Adrenal gland (tissue), 5 donors: Measurements from ENCODE around the gene MGAT5B.

ENCODE experiments used
- CTCF ChIP-seq, 6 experiments: fragments of 450-650 bp in 4 of 6; fragments of 200-600 bp in 2 of 6; sonication (generic) in 1 of 6; IDR thresholded peaks; 1 replicate in 5 of 6; 2 replicates in 1 of 6; pipeline versions ENCODE4 v1.5.1 to v1.8.0; 2016 to 2021; ENCODE audit warnings: antibody characterized with exemption in 6 of 6, mild to moderate bottlenecking in 2 of 6, moderate library complexity in 1 of 6
- POLR2A ChIP-seq, 2 donors: fragments of 450-650 bp; IDR thresholded peaks; one replicate each; pipeline ENCODE4 v1.6.1; 2017; ENCODE audit warnings: antibody characterized with exemption in 2 of 2, mild to moderate bottlenecking in 2 of 2, moderate library complexity in 1 of 2
- donor health status: DM: no; HTN: no; CAD: no.

- no peak for TF ChIP-seq POLR2A (IDR thresholded peaks at IDR 0.05)
- TF ChIP-seq CTCF (IDR thresholded peaks at IDR 0.05): no peak
These were observed 35.4 kb downstream of the MGAT5B start for GRCh38 chr17:76903631-76904030.
